H1 (cell line): Measurements from ENCODE around the gene LRP3. TPM values are rescaled to one million over a fixed set of nuclear protein-coding genes. Genes with fewer than 3 reads are reported as not detected.
"Not testable (repeated sequence)": the region's sequence is repeated elsewhere in the genome, so short reads cannot be mapped to it uniquely, and the experiment has no call there.

Source experiments
- CTCF ChIA-PET: fragments of 300-600 bp; sonication (Branson Sonifier 250); formaldehyde crosslinking; loops from one replicate; lab custom pipeline; 2021; ENCODE audit not compliant: partially characterized antibody; lab: Charles Lee
- POLR2A ChIA-PET: fragments of 300-600 bp; sonication (Branson Sonifier 250); formaldehyde crosslinking; loops from one replicate; lab custom pipeline; 2021; ENCODE audit warnings: inconsistent platforms; ENCODE audit not compliant: partially characterized antibody; lab: Charles Lee
- DNase-seq, 2 experiments: peaks; one replicate each; pipeline versions ENCODE4 v3.0.0 to v3.0.0-alpha.2; 2010 to 2022; ENCODE audit warnings: low spot score in 2 of 2, low read depth in 1 of 2, mixed read lengths in 1 of 2
- FAIRE-seq: peaks from 2 replicates; lab custom pipeline; 2011; peaks lifted over from hg19 to GRCh38; lab: Jason Lieb, UNC
- H2AFZ ChIP-seq: 2 replicates; pipeline ENCODE4 v1.8.1; 2012; ENCODE audit warnings: low read length, inconsistent platforms
- H2AK5ac ChIP-seq: 2 replicates; pipeline ENCODE4 v1.6.1; 2013; ENCODE audit warnings: low read depth, low read length
- H2BK120ac ChIP-seq: replicated peaks from 2 replicates; pipeline ENCODE3; 2013; ENCODE audit warnings: low read depth, low read length, inconsistent platforms
- H2BK12ac ChIP-seq: 2 replicates; pipeline ENCODE4 v1.6.1; 2013; ENCODE audit warnings: low read depth, low read length
- H2BK15ac ChIP-seq: 2 replicates; pipeline ENCODE4 v1.6.1; 2013; ENCODE audit warnings: low read length
- H2BK20ac ChIP-seq: 2 replicates; pipeline ENCODE4 v1.6.1; 2013; ENCODE audit warnings: low read length
- H2BK5ac ChIP-seq: 2 replicates; pipeline ENCODE4 v1.6.1; 2013; ENCODE audit warnings: low read depth, low read length
- H3K14ac ChIP-seq: 2 replicates; pipeline ENCODE4 v1.6.1; 2013; ENCODE audit warnings: inconsistent platforms; ENCODE audit not compliant: insufficient read length
- H3K18ac ChIP-seq: 2 replicates; pipeline ENCODE4 v1.6.1; 2013; ENCODE audit warnings: low read length; ENCODE audit errors: extremely low read depth
- H3K23ac ChIP-seq: 2 replicates; pipeline ENCODE4 v1.6.1; 2013; ENCODE audit warnings: inconsistent platforms; ENCODE audit not compliant: insufficient read length
- H3K23me2 ChIP-seq: 2 replicates; pipeline ENCODE4 v1.6.1; 2013; ENCODE audit warnings: low read depth, low read length
- H3K27ac ChIP-seq: 2 replicates; pipeline ENCODE4 v1.6.1; 2011; ENCODE audit warnings: low read depth, low read length, inconsistent platforms
- H3K27me3 ChIP-seq, 4 experiments: replicated peaks in 1 of 4; 1 replicate in 1 of 4; 2 replicates in 3 of 4; pipeline versions ENCODE4 v1.6.1 to v1.8.1; 2011 to 2013; ENCODE audit warnings: low read length in 3 of 4, mild to moderate bottlenecking in 3 of 4, inconsistent platforms in 2 of 4, mixed read lengths in 2 of 4, moderate library complexity in 1 of 4; ENCODE audit not compliant: control insufficient read depth in 3 of 4, insufficient read depth in 3 of 4; ENCODE audit errors: extremely low read depth in 1 of 4
- H3K36me3 ChIP-seq, 4 experiments: 2 replicates each; pipeline versions ENCODE4 v1.6.1 to v1.8.1; 2011 to 2013; ENCODE audit warnings: mild to moderate bottlenecking in 4 of 4, low read length in 3 of 4, moderate library complexity in 2 of 4, control low read depth in 1 of 4, inconsistent platforms in 1 of 4; ENCODE audit not compliant: insufficient read depth in 4 of 4, control insufficient read depth in 2 of 4
- H3K4ac ChIP-seq: replicated peaks from 2 replicates; pipeline ENCODE3; 2013; ENCODE audit warnings: low read length, low read depth, mixed read lengths, inconsistent platforms; ENCODE audit not compliant: insufficient read length
- H3K4me1 ChIP-seq, 4 experiments: replicated peaks in 1 of 4; 1 replicate in 1 of 4; 2 replicates in 3 of 4; pipeline versions ENCODE4 v1.6.1 to v1.8.1; 2011 to 2013; ENCODE audit warnings: low read length in 3 of 4, inconsistent platforms in 2 of 4, mixed read lengths in 1 of 4; ENCODE audit not compliant: insufficient read depth in 4 of 4, control insufficient read depth in 3 of 4
- H3K4me2 ChIP-seq, 2 experiments: 2 replicates each; pipeline versions ENCODE4 v1.6.1 to v1.8.1; 2011 to 2013; ENCODE audit warnings: low read depth in 2 of 2, low read length in 2 of 2, control low read depth in 1 of 2, inconsistent platforms in 1 of 2, mild to moderate bottlenecking in 1 of 2; ENCODE audit not compliant: insufficient read depth in 1 of 2
- H3K4me3 ChIP-seq, 4 experiments: fragments of 200-600, 300-600 bp in 1 of 4; sonication (generic), shearing (Covaris generic), sonication (Bioruptor Twin) in 1 of 4; 2 replicates each; pipeline versions ENCODE4 v1.5.1 to v1.8.1; 2011 to 2016; ENCODE audit warnings: low read length in 4 of 4, low read depth in 3 of 4, control low read depth in 2 of 4, inconsistent platforms in 2 of 4, mild to moderate bottlenecking in 2 of 4, mixed read lengths in 1 of 4, moderate library complexity in 1 of 4; ENCODE audit not compliant: insufficient read depth in 2 of 4; ENCODE audit errors: extremely low read depth in 1 of 4
- H3K56ac ChIP-seq: replicated peaks from 2 replicates; pipeline ENCODE3; 2013; ENCODE audit warnings: low read depth, mild to moderate bottlenecking, mixed read lengths, low read length, inconsistent platforms; ENCODE audit not compliant: insufficient read length
- H3K79me1 ChIP-seq: 2 replicates; pipeline ENCODE4 v1.6.1; 2013; ENCODE audit warnings: low read depth, low read length, control low read depth
- H3K79me2 ChIP-seq, 2 experiments: 2 replicates each; pipeline versions ENCODE4 v1.6.1 to v1.8.1; 2012 to 2013; ENCODE audit warnings: low read length in 2 of 2, mild to moderate bottlenecking in 2 of 2, inconsistent platforms in 1 of 2; ENCODE audit not compliant: insufficient read depth in 2 of 2, control insufficient read depth in 1 of 2
- H3K9ac ChIP-seq, 4 experiments: replicated peaks in 1 of 4; 1 replicate in 1 of 4; 2 replicates in 3 of 4; pipeline versions ENCODE4 v1.6.1 to v1.8.1; 2011 to 2013; ENCODE audit warnings: low read depth in 3 of 4, low read length in 3 of 4, control low read depth in 2 of 4, mild to moderate bottlenecking in 2 of 4, moderate library complexity in 2 of 4, inconsistent platforms in 1 of 4; ENCODE audit errors: extremely low read depth in 1 of 4
- H3K9me3 ChIP-seq, 2 experiments: 2 replicates each; pipeline versions ENCODE4 v1.6.1 to v1.8.1; 2012 to 2013; ENCODE audit warnings: mild to moderate bottlenecking in 2 of 2, moderate library complexity in 2 of 2, control low read depth in 1 of 2, inconsistent platforms in 1 of 2, low read depth in 1 of 2, low read length in 1 of 2, mixed read lengths in 1 of 2; ENCODE audit not compliant: insufficient read depth in 2 of 2
- H4K20me1 ChIP-seq, 2 experiments: replicated peaks in 1 of 2; 2 replicates each; pipeline versions ENCODE3 to v1.8.1; 2011 to 2013; ENCODE audit warnings: inconsistent platforms in 2 of 2, low read length in 2 of 2, mild to moderate bottlenecking in 1 of 2; ENCODE audit not compliant: insufficient read depth in 2 of 2, control insufficient read depth in 1 of 2
- H4K5ac ChIP-seq: 2 replicates; pipeline ENCODE4 v1.6.1; 2013; ENCODE audit warnings: low read length, low read depth, mixed read lengths, inconsistent platforms; ENCODE audit not compliant: insufficient read length
- H4K8ac ChIP-seq: 2 replicates; pipeline ENCODE4 v1.8.0; 2013; ENCODE audit warnings: mild to moderate bottlenecking, moderate library complexity, low read length, inconsistent platforms; ENCODE audit not compliant: insufficient read depth; ENCODE audit errors: extremely low read depth
- H4K91ac ChIP-seq: replicated peaks from 2 replicates; pipeline ENCODE3; 2013; ENCODE audit warnings: low read length, mixed read lengths, inconsistent platforms; ENCODE audit not compliant: insufficient read length
- WGBS, 2 experiments: shearing (Covaris generic) in 1 of 2; methylation state at CpG; one replicate each; pipeline versions ENCODE4 v1.1.6 to v1.1.7; 2013 to 2015; ENCODE audit warnings: low lambda C conversion rate in 2 of 2, mixed read lengths in 2 of 2, inconsistent platforms in 1 of 2, low coverage in 1 of 2, missing lambda C conversion rate in 1 of 2; ENCODE audit not compliant: insufficient replicate concordance in 2 of 2, insufficient coverage in 1 of 2, insufficient read length in 1 of 2; ENCODE audit errors: extremely low coverage in 1 of 2, missing lambda C conversion rate in 1 of 2; 5-methylcytosine and 5-hydroxymethylcytosine counted together
- polyA plus RNA-seq, 7 experiments: library from polyadenylated mRNA; depleted of rRNA in 3 of 7; stranded (reverse) in 5 of 7; unstranded in 2 of 7; fragments of >200 nt in 5 of 7; fragments of 200-250 nt in 2 of 7; gene quantifications; 1 replicate in 5 of 7; 2 replicates in 1 of 7; 4 replicates in 1 of 7; pipeline versions ENCODE4 v1.2.1 to v1.2.3, GENCODE V29; 2011 to 2013; ENCODE audit warnings: missing spikeins in 2 of 7, mixed read lengths in 2 of 7
- total RNA-seq: library from RNA; stranded (reverse); fragmentation: NEBNext Ultra II Directional; extraction: Animal tissue kit (Norgen Biotek cat#: 25700); gene quantifications from 2 replicates; pipeline ENCODE4 v1.2.1, GENCODE V29; 2021

Gene LRP3
- total and polyA plus RNA-seq, 2 of the 8 experiments (the other 6 are each of a cell fraction or from before 2014, with no cell fraction given), result 30.3 to 33.7 TPM

DNA sequence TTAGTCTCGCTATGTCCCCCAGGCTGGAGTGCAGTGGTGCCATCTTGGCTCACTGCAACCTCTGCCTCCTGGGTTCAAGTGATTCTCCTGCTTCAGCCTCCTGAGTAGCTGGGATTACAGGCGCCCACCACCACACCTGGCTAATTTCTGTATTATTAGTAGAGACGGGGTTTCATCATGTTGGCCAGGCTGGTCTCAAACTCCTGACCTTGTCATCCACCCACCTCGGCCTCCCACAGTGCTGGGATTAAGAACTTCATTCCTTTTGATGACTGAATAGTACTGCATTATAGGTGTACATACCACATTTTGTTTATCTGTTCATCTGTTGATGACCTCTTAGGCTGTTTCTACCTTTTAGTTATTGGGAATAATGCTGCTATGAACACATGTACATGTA is 41.5 kb upstream of the LRP3 start:
- H2BK15ac ChIP-seq, H3K4me1 ChIP-seq, FAIRE-seq, H2AFZ ChIP-seq, H3K9ac ChIP-seq, H3K79me2 ChIP-seq, H4K20me1 ChIP-seq, H3K36me3 ChIP-seq, POLR2A ChIA-PET, H4K5ac ChIP-seq, DNase-seq, H3K4ac ChIP-seq, H2BK120ac ChIP-seq, H2BK20ac ChIP-seq, H2AK5ac ChIP-seq, H3K4me3 ChIP-seq, H3K23me2 ChIP-seq, H2BK12ac ChIP-seq, H3K79me1 ChIP-seq, H3K27ac ChIP-seq, H4K8ac ChIP-seq, H3K56ac ChIP-seq, H3K9me3 ChIP-seq, H3K27me3 ChIP-seq, H3K23ac ChIP-seq, H4K91ac ChIP-seq, H3K4me2 ChIP-seq, H3K18ac ChIP-seq, H2BK5ac ChIP-seq, H3K14ac ChIP-seq: not testable (repeated sequence)
- WGBS, 2 experiments, result 80% methylated on average over 4 of the region's 4 CpGs; no CpG with 5 or more reads in 1 of the 2 experiments
- CTCF ChIA-PET, result interaction anchor here (0.7 to 3.0 kb wide), 6 partner anchors 8 to 975 kb away, joined by 3 to 14 read pairs (median 4); no protein-coding TSS in a partner anchor

DNA sequence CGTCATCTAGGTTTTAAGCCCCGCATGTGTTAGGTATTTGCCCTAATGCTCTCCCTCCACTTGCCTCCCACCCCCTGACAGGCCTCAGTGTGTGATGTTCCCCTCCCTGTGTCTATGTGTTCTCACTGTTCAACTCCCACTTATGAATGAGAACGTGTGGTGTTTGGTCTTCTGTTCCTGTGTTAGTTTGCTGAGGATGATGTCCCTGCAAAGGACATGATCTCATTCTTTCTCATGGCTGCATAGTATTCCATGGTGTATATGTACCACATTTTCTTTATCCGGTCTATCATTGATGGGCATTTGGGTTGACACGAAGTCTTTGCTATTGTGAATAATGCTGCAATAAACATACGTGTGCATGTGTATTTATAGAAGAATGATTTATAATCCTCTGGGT is 39.8 kb upstream of the LRP3 start:
- H3K4me1 ChIP-seq, H3K56ac ChIP-seq, H3K27ac ChIP-seq, H2BK12ac ChIP-seq, H3K79me1 ChIP-seq, H3K14ac ChIP-seq, DNase-seq, H3K79me2 ChIP-seq, H4K20me1 ChIP-seq, H4K8ac ChIP-seq, H3K23me2 ChIP-seq, H4K5ac ChIP-seq, H3K4me3 ChIP-seq, H2BK5ac ChIP-seq, H2AK5ac ChIP-seq, H3K36me3 ChIP-seq, POLR2A ChIA-PET, H4K91ac ChIP-seq, H3K9me3 ChIP-seq, H3K23ac ChIP-seq, H3K27me3 ChIP-seq, H2BK15ac ChIP-seq, H3K4me2 ChIP-seq, H2BK120ac ChIP-seq, H3K4ac ChIP-seq, H3K9ac ChIP-seq, H2BK20ac ChIP-seq, FAIRE-seq, H3K18ac ChIP-seq, H2AFZ ChIP-seq: not testable (repeated sequence)
- 86% methylated on average over 6 of the region's 6 CpGs; no CpG with 5 or more reads in 1 of the 2 experiments for WGBS, 2 experiments
- CTCF ChIA-PET, result interaction anchor here (0.7 to 1.0 kb wide), 2 partner anchors 10 to 19 kb away, joined by 3 to 4 read pairs; no protein-coding TSS in a partner anchor
